Stimulated activated CD4-positive, alpha-beta T cell treated with anti-CD3 and anti-CD28 coated beads, Interleukin-1b, Interleukin-23, amount 100 ng/mL, for 48 hours (primary cell): Measurements from ENCODE around the gene ZCCHC14.
"Not testable (repeated sequence)": the region's sequence is repeated elsewhere in the genome, so short reads cannot be mapped to it uniquely, and the experiment has no call there.

Experiments used
- DNase-seq: peaks from one replicate; pipeline ENCODE4 v3.0.0-alpha.2; 2020

Gene ZCCHC14

DNA sequence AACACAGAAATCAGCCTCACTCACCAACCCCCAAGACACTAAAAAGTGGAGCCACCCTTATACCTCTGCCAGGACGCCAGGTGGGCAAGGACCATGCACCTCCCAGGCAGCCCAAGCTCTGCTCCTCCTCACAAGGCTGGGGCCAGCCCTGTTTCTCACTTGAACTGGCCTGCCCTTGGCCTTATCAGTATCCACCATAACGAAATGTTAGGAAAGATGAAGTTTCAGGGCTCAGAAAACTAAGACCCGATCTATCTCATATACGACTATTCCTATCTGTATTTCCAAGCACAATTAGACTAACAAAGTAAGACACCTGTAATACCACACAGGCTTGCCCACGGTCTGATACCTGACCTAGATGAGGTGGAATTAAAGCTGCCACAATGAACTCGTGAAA lies 116.2 kb downstream of the ZCCHC14 start:
- no peak for DNase-seq

DNA sequence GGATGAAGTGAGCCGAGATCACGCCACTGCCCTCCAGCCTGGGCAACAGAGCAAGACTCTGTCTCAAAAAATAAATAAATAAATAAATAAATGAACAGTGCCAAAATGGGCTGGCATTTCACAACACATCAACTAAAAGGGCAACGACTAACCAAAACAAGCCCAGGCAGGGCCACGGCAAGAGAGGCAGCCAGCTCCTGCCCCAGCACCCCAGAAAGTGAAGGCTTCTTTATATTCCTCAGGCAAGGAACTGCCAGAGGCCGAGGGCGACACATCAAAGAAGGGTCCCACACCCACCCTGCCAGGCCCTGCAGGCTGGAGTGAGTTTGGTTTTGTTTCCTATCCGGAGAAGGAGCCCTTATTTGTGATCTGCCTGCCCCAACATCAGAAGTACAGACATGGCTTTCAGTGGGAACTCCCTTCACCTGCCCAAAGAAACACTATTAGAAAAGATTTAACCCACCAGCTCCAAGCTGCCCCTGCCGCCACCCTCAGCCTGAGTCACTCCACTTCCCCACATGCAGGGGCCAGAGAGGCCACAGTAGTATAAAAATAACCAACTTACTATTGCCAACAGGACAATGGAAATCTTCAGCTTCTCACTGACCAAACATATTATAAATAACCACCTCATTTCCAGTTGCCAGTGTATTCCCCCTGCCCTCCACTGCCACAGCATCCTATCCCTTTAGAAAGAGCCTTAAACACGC lies 117.2 kb downstream of the ZCCHC14 start:
- no peak for DNase-seq

DNA sequence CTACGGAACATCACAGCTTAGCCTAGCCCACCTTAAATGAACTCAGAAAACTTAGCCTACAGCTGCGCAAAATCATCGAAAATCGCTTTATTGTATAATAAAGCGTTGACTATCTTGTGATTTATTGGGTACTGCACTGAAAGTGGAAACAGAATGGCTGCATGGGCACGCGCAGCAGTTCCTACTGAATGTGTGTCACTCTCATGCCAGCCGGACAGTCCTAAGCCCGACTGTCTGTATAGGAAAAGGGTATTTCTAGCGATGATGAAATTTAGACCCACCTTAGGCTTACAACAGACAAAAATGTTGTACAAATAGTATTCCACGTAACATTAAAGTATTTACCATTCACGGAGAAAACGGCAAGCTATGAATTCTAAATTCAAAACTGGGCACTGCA lies 118.5 kb downstream of the ZCCHC14 start:
- DNase-seq, result no peak

DNA sequence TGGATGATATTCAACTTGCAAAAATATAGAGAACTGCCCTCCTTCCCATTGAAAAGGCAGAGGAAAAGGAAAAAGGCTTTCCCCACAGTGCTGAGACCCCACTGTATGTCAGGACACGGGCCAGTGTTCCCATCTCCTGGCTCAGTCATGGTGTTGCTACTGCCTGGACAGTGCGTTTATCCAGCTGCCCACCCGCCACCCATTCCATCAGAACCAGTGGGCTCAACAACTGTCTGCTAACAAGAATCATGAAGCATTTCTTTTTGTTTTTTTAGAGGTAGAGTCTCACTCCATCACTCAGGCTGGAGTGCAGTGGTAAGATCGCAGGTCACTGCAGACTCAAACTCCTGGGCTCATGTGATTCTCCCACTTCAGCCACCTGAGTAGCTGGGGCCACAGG lies 120.5 kb downstream of the ZCCHC14 start:
- no peak for DNase-seq

DNA sequence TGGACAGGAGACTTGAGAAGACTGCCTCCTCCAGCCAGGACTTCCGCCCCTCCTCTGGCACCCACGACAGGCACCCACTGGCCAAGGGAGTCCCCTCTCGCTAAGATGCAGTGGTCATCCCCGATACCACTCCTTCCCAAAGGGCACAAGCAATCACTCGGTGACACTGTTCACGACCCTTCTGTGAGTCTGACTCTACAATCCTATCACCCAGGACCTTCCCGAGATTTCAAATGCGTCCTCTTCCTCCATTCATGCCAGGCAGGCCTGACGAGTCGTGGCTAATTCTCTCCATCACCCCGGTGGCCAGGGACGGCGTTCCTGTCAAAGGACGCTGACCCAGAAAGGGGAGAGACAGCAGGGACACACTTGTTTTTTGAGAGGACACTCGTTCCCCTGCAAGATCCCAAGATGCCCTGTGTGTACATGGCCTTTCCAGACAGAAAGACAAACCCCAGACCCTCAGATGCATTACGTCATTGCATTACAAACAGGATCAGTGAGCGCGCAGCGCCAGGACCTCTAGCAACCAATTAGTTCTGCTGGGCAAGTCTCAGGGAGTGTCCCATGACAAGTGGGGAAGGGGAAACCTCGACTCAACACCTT lies 121.5 kb downstream of the ZCCHC14 start:
- no peak for DNase-seq

DNA sequence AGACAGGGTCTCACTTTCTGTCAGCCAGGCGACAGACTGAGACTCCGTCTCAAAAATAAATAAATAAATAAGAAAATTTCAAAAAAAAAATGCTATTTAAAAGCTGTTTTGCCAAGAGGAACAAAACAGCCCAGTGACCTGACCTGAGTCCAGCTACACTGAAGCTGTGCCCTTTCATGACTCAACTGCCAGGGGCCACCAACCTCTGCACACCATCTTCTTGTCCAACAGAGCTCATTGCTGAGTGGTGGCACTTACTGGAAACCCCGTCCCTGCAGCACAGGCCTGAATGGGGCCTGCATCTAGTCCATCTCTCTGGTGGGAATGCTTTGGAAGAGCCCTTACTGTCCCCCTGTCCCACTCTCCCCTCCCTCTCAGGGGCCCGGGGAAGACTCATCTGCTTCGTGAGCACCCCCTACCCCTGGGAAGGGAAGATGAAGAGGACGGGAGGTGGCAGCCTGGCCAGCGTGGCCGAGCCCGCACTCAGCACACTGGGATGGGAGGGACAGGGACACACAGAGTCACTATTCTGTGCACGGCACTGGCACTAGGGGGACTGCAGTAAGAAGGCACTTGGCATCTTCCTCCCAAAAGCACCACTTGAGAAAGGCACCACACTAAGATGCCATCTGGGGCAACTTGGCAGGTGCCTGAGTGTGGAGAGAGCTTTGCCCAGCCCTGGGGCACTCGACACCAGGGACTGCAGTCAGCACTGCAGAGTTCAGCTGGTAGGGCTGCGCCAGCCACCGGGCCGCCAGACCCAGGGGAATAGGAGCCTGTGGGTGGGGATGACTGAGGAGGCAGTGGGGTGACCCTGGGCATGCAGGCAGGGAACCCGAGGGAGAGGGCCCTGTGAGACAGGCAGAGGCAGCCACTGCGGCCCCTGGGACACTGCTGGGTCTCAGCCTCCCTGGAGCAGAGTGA lies 122.8 kb downstream of the ZCCHC14 start:
- DNase-seq, result no peak

DNA sequence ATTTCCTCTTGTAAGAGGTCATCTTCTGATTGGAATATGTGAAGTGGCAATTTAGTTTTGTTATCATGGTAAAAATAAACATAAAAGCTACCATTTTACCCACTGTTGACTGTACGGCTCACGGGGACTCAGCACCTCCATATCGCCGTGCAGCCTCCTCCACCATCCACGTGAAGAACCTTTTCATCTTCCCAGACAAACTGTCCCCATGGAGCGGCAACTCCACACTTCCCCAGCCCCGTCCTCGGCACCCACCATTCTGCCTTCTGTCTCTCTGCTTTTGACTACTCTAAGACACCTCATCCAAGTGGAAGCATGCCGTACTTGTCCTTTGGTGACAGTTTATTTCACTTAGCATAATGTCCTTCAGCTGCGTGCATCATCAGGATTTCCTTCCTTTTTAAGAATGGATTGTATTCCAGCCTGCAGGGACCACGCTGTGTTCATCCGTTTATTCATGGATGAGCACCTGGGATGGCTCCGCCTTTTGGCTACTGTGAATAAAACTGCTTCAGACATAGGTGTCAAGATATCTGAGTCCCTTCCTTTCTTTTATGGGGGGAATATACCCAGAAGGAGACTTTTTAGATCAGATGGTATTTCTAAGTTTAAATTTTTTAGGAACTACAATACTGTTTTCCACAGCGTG lies 123.6 kb downstream of the ZCCHC14 start:
- no peak for DNase-seq

DNA sequence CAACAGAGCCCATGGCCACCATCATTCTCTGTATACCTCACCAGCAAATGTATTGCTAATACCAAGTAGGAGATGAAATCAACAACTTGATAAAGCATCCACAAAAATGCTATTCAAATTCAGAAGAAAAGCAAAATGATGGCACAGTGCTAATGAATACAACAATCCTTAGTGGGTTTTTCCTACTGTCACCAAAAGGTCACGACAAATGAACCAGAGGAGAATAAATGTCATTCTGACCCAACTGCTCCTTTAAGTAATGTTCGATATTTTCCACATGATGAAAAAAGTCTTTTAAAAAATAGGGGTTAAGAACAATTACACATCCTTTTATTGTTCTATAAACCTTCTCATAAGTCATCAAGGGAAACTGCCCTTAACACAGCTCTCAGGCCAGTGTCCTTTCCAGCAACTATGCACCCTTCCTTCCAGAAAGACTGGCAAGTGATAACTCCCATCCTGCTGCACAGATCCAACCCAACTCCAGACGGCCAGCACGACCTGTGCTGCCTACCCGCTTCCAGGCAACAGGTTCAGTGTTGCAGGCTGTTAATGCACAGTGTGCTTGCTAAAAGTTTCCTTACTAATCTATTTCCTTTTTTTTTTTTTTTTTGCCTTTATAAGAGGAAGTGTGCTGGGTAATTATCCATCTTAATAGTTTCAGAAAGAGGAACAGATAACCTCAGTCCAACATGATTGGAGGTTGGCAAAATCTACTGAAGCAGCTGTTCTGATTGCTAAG lies 124.6 kb downstream of the ZCCHC14 start:
- no peak for DNase-seq

DNA sequence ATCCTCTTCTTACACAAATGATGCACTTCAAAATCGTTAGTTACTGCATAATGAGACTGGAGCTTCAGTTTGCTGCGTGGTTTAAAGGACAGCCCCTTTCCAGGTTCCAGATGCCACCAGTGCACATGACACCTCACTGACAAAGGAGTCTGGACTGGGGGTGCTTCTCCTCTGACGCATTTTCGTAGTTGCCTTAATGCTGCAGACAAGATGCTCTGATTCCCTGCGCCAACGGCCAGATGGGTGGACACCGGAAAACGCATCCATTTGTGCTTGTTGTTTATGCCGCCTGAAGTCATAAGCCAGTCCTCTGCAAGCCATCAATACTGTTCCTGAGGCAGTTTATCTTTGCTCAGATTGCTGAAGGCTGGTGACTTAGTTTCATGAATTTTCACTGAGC lies 125.3 kb downstream of the ZCCHC14 start:
- no peak for DNase-seq

DNA sequence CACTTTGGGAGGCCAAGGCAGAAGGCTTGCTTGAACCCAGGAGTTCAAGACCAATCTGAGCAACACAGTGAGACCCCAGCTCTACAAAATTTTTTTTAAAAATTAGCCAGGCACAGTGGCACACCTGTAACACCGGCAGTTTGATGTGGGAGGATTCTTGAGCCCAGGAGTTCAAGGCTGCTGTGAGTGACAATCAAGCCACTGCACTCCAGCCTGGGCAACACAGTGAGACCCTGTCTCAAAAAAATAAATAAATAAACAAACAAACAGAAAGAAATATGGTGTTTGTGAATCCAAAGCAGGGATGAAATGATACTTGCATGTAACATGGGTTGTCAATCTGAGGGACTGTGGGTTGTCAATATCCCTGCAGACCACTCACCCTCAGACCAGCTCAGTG lies 125.9 kb downstream of the ZCCHC14 start:
- no peak for DNase-seq

DNA sequence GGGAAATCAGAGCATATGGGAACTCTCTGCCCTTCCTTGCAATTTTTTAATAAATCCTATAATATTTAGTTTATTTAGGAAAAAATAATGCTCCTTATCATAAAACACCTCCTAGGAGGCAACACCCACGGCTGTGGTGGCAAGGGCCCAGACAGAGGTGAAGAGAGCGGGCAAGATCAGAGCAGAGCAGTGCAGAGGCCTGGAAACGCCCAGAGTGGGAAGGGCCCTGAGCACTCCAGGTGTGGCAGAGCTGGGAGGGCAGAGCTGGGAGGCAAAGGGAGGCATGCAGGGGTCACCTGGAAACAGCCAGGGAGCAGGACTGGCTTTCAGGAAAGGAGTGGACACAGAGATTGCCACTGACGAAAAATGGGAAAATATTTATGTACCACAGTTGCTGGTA lies 126.5 kb downstream of the ZCCHC14 start:
- no peak for DNase-seq

DNA sequence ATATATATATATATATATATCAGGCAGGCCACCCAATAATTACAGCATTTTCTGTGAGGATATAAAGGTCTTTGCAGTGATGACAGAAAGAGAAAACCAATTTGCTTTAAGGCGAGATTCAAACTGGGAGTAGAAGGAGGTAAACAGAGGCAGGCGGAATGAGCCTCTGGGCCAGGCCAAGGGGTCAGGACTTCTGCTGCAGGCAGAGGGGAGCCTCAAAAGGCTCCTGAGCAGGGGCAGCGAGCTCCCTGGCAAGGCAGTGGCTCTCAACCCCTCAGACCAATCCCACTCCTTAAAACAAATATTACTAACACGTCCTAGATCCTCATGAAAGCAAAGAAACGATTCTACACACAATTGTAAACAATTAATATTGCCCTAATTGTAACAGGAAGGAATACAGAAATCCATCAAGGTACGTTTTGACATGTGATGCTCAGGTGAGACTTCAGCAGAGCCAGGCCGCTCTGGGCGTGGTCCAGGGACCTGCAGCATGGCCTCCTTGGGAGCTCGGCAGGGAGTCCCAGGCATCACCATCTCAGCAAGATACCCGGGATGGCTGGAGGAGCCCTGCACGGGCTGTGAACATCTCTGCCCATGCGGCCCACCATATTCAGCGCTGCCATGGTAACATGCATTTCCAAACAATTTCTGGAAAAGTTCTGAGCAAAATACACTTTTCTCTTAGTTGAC lies 127.7 kb downstream of the ZCCHC14 start:
- no peak for DNase-seq

DNA sequence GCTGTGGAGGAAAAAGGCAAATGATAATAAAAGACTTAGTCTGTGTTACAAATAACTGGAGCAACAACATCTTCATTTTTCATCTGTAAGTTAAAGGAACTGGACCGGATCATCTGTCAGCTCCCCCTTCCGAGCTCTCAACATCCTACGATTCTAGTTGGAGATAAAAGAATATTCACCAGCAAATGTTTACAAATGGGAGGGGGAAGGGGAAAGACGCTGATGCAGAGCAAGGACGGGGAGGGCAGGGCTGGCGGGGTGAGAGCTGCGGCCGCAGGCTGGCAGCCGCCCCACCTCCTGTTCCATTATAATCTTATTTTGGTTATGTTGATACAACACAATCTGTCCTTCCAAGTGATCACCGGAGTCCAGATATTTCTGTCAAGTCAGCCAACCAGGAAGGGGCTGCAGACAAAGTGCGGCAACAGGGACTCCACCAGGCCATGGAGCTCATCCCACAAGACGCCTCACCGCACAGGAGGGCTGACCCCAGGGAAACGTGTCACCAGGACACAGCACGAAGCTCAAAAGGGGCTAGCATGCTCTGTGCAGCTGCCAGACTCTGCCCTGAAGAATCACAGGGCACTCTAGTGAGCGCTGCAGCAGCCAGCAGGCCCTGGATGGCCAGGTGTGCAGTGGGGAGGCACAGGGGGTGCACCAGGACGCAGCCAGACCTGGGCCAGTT lies 128.9 kb downstream of the ZCCHC14 start:
- DNase-seq, result no peak

DNA sequence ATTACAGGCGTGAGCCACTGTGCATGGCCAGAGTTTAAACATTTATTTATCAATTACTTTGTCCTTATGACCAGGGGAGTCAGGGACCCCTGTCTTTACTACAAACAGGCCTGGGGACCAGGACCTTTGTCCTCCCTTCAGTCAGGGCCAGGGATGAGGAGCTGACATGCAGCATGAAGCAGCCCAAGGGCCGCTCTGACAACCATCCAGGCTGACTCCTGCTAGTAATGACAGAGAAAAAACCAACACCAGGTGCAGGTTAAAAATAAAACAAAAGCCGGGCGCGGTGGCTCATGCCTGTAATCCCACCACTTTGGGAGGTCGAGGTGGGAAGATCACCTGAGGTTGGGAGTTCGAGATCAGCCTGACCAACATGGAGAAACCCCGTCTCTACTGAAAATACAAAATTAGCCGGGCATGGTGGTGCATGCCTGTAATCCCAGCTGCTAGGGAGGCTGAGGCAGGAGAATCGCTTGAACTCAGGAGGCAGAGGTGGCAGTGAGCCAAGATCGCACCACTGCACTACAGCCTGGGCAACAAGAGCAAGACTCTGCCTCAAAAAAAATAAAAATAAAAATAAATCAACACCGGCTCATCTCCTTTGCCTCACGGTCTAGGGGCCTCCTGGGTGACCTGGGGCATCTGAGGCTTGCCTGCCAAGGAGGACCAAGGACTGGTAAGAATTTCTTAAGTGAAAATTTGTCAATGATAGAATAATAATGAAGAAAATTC lies 129.8 kb downstream of the ZCCHC14 start:
- not testable (repeated sequence) for DNase-seq

DNA sequence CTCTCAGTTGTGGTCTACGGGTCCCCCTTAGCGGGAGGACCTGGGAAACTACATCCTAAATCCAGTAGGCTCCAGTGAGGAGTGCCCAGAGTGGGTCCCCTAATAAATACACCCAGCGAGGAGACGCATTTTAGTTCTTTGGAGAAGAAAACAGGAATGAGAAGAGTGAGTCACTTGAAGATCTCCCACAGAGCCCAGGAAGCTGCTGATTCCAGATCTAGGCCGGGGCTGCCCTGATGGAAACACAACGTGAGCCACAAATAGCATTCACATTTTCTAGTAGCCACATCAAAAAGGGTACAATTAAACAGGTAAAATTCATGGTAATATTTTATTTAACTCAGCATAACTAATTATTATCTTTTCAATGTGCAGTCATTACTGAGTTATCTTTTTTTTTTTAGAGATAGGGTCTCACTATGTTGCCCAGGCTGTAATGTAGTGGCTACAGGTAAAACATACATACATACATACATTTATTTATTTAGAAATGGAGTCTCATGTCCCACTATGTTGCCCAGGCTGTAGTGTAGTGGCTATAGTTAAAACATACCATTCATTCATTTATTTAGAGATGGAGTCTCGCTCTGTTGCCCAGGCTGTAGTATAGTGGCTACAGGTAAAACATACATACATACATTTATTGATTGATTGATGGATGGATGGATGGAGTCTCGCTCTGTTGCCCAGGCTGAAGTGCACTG lies 130.8 kb downstream of the ZCCHC14 start:
- DNase-seq, result no peak

DNA sequence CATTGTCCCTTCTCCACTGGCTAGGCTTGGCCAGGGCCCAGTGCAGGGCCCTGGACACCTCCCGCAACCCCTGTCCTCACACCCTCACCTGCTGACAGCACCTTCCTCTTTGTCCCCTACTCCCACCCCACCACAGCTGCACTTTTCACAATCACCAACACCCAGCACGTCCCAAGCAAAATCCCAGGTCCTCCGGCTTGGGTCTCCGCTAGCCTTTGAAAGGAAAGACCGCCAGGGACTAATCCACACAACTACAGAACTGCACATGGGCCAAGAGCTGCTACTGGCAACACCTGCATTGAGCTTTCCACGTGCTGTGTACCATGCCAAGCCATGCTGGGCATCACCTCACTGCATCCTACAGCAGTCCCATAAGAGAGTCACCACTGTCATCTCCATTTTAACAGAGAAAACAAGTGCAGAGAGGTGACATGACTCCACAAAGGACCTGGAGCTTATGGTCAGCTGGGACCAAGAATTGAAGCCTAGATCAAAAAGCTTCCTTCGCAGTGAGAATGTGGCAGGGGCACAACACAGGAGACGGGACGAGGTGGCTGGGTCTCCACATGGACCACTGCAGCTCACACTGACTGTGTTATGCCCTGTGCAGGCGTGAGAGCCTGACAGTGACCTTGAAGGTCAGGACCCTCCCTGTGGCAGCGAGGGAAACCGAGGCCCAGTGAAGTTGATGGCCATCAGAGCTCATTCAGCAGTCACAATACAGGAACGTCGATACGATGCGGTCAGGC lies 131.8 kb downstream of the ZCCHC14 start:
- no peak for DNase-seq

DNA sequence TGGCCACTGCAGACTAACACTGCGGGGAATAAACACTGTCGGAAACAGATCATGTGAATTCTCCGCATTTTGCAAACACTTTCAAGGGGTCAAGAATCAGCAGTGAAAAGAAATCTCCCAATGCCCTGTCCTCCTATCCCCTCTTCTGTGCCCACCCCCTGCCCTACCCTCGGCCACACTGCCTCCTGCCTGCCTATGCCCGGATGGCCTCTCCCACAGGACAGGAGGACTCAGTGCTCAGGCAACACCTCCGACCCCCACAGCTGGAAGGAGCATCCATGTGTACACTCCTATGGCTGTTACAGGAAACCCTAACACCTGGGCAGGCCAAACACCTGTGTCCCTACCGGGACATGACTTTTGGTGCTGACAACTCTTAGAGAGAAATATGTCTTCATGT lies 133.7 kb downstream of the ZCCHC14 start:
- DNase-seq, result no peak

DNA sequence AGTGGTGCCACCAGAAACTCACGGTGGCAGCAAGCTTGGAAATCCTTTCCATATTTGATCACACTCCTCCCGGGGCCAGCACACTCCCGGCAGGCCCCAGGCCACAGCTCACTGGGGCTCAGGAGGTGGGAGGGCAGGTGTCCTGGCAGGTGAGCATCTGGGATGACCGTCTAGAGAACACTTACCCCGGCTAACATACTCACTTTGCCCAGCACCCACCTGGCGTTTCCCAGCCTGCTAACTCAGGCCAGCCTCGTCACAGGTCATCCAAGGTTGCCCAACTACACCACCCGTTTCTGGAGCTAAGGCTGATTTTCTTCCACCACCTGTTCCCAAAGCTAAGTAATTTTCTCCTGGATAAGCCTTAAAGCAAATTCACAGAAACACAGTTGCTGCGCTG lies 134.1 kb downstream of the ZCCHC14 start:
- DNase-seq, result no peak

DNA sequence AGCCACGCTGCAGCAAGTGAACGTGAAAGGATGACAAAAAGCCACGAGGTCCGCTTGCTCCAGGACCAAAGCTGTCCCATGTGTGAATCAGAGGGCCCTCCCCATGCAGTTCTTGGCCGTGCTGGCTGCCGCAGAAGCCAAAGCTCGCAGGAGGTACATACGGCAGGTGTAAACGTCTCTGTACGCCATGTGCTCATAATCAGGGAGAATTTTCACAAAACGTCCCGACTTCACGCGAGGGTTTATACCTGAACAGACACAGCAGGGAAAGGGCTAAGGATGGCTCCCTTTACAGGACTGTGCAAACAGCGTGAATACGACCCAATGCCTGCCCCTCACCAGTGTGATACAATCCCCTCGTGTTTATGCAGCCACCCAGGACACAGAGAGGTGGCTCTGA lies 134.6 kb downstream of the ZCCHC14 start:
- no peak for DNase-seq
